Activated B cell treated with CpG ODN at 0.5 μM for 24 hours (primary cell): ENCODE measurements around the gene AMBN. TPM values are rescaled to one million over a fixed set of nuclear protein-coding genes. Genes with fewer than 3 reads are reported as not detected.
"Not testable (repeated sequence)": the region's sequence is repeated elsewhere in the genome, so short reads cannot be mapped to it uniquely, and the experiment has no call there.

Source experiments
- ATAC-seq: fragments of 200-7000 bp; cut with Tn5 transposase; one replicate; pipeline ENCODE4 v1.10.0; 2021; ENCODE audit warnings: low read depth, mild to moderate bottlenecking, moderate library complexity
- CTCF ChIA-PET: fragments of 350-600 bp; sonication (Branson Sonifier 250); formaldehyde crosslinking; loops from one replicate; lab custom pipeline; 2021; ENCODE audit warnings: antibody characterized with exemption; lab: Charles Lee
- POLR2A ChIA-PET: fragments of 350-600 bp; sonication (Branson Sonifier 250); formaldehyde crosslinking; loops from one replicate; lab custom pipeline; 2021; ENCODE audit warnings: antibody characterized with exemption; lab: Charles Lee
- DNase-seq: peaks from one replicate; pipeline ENCODE4 v3.0.0; 2022
- H3K27ac Mint-ChIP-seq: one replicate; pipeline ENCODE4 v1.8.0; 2020; ENCODE audit warnings: mixed read lengths
- H3K27me3 Mint-ChIP-seq: one replicate; pipeline ENCODE4 v1.8.0; 2021; ENCODE audit warnings: mixed read lengths
- H3K36me3 Mint-ChIP-seq: one replicate; pipeline ENCODE4 v1.8.0; 2021; ENCODE audit warnings: low read depth, mixed read lengths
- H3K4me1 Mint-ChIP-seq: one replicate; pipeline ENCODE4 v1.8.0; 2021; ENCODE audit warnings: mixed read lengths
- H3K4me3 Mint-ChIP-seq: one replicate; pipeline ENCODE4 v1.8.0; 2020; ENCODE audit warnings: mild to moderate bottlenecking, mixed read lengths
- H3K9me3 Mint-ChIP-seq: one replicate; pipeline ENCODE4 v1.8.0; 2020; ENCODE audit warnings: mixed read lengths
- intact Hi-C: fragments of 100-400 bp; cut with micrococcal nuclease; formaldehyde crosslinking; loops from one replicate; pipeline ENCODE4 v1.15.1; 2024
- total RNA-seq: library from RNA; stranded (reverse); gene quantifications from 2 replicates; pipeline ENCODE4 v1.2.3, GENCODE V29; 2022
- TF ChIP-seq, protein P1 (sequence below): fragments of 200-600 bp; IDR thresholded peaks from one replicate; pipeline ENCODE4 v1.8.0; 2022; ENCODE audit warnings: antibody characterized with exemption, mild to moderate bottlenecking

AMBN gene
- total RNA-seq, 1 donor from 2014 or later = not detected

GRCh38 chr4:70637239-70637913 is 45.3 kb downstream of the AMBN start:
- ChIA-PET POLR2A (no interaction called here), CTCF (interaction anchor here (0.7 kb wide), 1 partner anchor 24 kb away, joined by 3 read pairs; no protein-coding TSS in a partner anchor)
- H3K4me3 Mint-ChIP-seq = no peak overlapping the region
- DNase-seq (no peak), ATAC-seq (no peak)
- H3K27ac Mint-ChIP-seq = no peak overlapping the region
- no peaks in the 10 kb centered on the region for H3K9me3 Mint-ChIP-seq
- H3K36me3 Mint-ChIP-seq = peaks cover 2% of the 10 kb centered on the region
- TF ChIP-seq, protein P1, sequence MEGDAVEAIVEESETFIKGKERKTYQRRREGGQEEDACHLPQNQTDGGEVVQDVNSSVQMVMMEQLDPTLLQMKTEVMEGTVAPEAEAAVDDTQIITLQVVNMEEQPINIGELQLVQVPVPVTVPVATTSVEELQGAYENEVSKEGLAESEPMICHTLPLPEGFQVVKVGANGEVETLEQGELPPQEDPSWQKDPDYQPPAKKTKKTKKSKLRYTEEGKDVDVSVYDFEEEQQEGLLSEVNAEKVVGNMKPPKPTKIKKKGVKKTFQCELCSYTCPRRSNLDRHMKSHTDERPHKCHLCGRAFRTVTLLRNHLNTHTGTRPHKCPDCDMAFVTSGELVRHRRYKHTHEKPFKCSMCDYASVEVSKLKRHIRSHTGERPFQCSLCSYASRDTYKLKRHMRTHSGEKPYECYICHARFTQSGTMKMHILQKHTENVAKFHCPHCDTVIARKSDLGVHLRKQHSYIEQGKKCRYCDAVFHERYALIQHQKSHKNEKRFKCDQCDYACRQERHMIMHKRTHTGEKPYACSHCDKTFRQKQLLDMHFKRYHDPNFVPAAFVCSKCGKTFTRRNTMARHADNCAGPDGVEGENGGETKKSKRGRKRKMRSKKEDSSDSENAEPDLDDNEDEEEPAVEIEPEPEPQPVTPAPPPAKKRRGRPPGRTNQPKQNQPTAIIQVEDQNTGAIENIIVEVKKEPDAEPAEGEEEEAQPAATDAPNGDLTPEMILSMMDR = no peak
- H3K4me1 Mint-ChIP-seq = no peaks in the 10 kb centered on the region
- no peaks in the 10 kb centered on the region for H3K27me3 Mint-ChIP-seq
- intact Hi-C loops = no loop called here

DNA sequence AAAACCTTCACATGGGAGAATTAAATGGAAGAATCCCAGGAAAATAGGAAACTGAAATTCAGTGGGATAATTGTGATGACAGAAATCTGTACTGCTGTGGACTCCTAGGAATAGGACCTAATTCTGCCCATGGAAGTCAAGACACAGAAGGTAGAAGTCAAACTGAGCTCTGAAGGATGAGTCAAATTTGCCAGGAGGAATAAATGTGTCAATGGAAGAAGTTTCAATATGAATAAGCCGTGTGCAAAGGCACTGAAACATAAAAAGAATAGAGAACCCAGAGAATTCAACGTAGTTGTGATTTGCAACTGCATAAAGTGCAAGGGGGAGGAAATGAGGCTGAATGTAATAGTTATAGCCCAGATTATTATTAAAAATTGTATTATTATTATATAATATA is 48.1 kb downstream of the AMBN start:
- no peaks in the 10 kb centered on the region for H3K27me3 Mint-ChIP-seq
- no peaks in the 10 kb centered on the region for H3K9me3 Mint-ChIP-seq
- CTCF ChIA-PET = no interaction called here
- H3K4me1 Mint-ChIP-seq = no peaks in the 10 kb centered on the region
- no peak overlapping the region for H3K4me3 Mint-ChIP-seq
- peaks cover 2% of the 10 kb centered on the region for H3K36me3 Mint-ChIP-seq
- DNase-seq = no peak
- POLR2A ChIA-PET = no interaction called here
- no peak overlapping the region for H3K27ac Mint-ChIP-seq
- no peak for ATAC-seq
- TF ChIP-seq, protein P1 = no peak
- intact Hi-C loops = no loop called here

DNA sequence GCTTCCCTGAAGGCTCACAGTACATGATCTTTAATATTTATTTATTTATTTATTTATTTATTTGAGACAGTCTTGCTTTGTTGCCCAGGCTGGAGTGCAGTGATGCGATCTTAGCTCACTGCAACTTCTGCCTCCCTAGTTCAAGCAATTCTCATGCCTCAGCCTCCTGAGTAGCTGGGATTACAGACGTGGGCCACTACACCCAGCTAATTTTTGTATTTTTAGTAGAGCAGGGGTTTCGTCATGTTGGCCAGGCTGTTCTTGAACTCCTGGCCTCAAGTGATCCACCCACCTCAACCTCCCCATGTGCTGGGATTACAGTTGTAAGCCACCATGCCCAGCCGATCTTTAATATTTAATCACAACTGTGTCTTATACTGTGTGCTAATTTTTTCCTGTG is 58.7 kb downstream of the AMBN start:
- POLR2A ChIA-PET, H3K4me3 Mint-ChIP-seq, ATAC-seq, DNase-seq, H3K9me3 Mint-ChIP-seq, H3K27ac Mint-ChIP-seq, H3K36me3 Mint-ChIP-seq, H3K27me3 Mint-ChIP-seq, H3K4me1 Mint-ChIP-seq: not testable (repeated sequence)
- CTCF ChIA-PET = interaction anchor here (1.1 kb wide), 2 partner anchors 9 to 1072 kb away, joined by 3 read pairs; no protein-coding TSS in a partner anchor
- intact Hi-C loops = loop anchor here (5.0 kb wide), 1 partner anchor 167 kb away; no protein-coding TSS in a partner anchor

GRCh38 chr4:70651864-70652506 is 59.9 kb downstream of the AMBN start:
- ATAC-seq (peak; percentile 67), DNase-seq (no peak)
- Mint-ChIP-seq H3K4me1 (peaks cover 5% of the 10 kb centered on the region), H3K36me3 (peaks cover 5% of the 10 kb centered on the region), H3K9me3 (no peaks in the 10 kb centered on the region), H3K27ac (no peak overlapping the region), H3K4me3 (no peak overlapping the region), H3K27me3 (no peaks in the 10 kb centered on the region)
- POLR2A ChIA-PET = interaction anchor here (0.6 to 1.3 kb wide), 4 partner anchors 11 to 82 kb away, joined by 3 to 8 read pairs (median 4); no protein-coding TSS in a partner anchor
- CTCF ChIA-PET = interaction anchor here (0.6 to 1.6 kb wide), 26 partner anchors 9 to 1650 kb away, joined by 3 to 10 read pairs (median 4); partner anchors contain the start of genes DCK and JCHAIN
- intact Hi-C loops = loop anchor here (1.0 to 5.0 kb wide), 13 partner anchors 36 to 1651 kb away; partner anchors contain the start of genes MOB1B and UTP3
- TF ChIP-seq, protein P1 = no peak

GRCh38 chr4:70654605-70655011 is 62.6 kb downstream of the AMBN start:
- CTCF ChIA-PET = interaction anchor here (0.8 to 1.0 kb wide), 2 partner anchors 83 to 354 kb away, joined by 3 read pairs; no protein-coding TSS in a partner anchor
- intact Hi-C loops = loop anchor here (5.0 kb wide), 1 partner anchor 163 kb away; no protein-coding TSS in a partner anchor

More at GRCh38 chr4:70654605-70655011, 62.6 kb downstream of the AMBN start:
- H3K9me3 Mint-ChIP-seq = no peaks in the 10 kb centered on the region
- H3K27ac Mint-ChIP-seq = no peak overlapping the region
- peaks cover 9% of the 10 kb centered on the region for H3K4me1 Mint-ChIP-seq
- no peaks in the 10 kb centered on the region for H3K27me3 Mint-ChIP-seq
- H3K4me3 Mint-ChIP-seq = no peak overlapping the region
- TF ChIP-seq, protein P1 = no peak
- ATAC-seq (no peak), DNase-seq (no peak)
- H3K36me3 Mint-ChIP-seq = peaks cover 6% of the 10 kb centered on the region
- POLR2A ChIA-PET = no interaction called here

Other genes starting within 250 kb of the AMBN start
- gene SMR3A, start 231.5 kb upstream of the AMBN start, total RNA-seq = not detected in 2 replicates
- gene SMR3B, start 209.1 kb upstream of the AMBN start, total RNA-seq = not detected in 2 replicates
- gene OPRPN, start 194.3 kb upstream of the AMBN start, total RNA-seq = not detected in 2 replicates
- gene MUC7, start 120.1 kb upstream of the AMBN start, total RNA-seq = not detected in 2 replicates
- gene AMTN, start 73.7 kb upstream of the AMBN start, total RNA-seq = not detected in 2 replicates
- gene ENAM, start 36.5 kb downstream of the AMBN start, total RNA-seq = 0.10 TPM in 1 of 2 replicates, not detected in the other
- gene JCHAIN, start 74.3 kb downstream of the AMBN start, total RNA-seq = 47.0 and 53.7 TPM in 2 replicates
- gene UTP3, start 96.3 kb downstream of the AMBN start, total RNA-seq = 38.5 and 40.1 TPM in 2 replicates
- gene RUFY3, start 129.7 kb downstream of the AMBN start, total RNA-seq = 55.0 and 69.4 TPM in 2 replicates
- 61.1 and 63.5 TPM in 2 replicates for gene GRSF1, start 247.6 kb downstream of the AMBN start, total RNA-seq